ENCODE results near the gene SUSD1. TPM values are rescaled to one million over a fixed set of nuclear protein-coding genes. Genes with fewer than 3 reads are reported as not detected.

The SUSD1 gene
- total RNA-seq, 1 experiment from 2014 or later, result 7.9 TPM

DNA sequence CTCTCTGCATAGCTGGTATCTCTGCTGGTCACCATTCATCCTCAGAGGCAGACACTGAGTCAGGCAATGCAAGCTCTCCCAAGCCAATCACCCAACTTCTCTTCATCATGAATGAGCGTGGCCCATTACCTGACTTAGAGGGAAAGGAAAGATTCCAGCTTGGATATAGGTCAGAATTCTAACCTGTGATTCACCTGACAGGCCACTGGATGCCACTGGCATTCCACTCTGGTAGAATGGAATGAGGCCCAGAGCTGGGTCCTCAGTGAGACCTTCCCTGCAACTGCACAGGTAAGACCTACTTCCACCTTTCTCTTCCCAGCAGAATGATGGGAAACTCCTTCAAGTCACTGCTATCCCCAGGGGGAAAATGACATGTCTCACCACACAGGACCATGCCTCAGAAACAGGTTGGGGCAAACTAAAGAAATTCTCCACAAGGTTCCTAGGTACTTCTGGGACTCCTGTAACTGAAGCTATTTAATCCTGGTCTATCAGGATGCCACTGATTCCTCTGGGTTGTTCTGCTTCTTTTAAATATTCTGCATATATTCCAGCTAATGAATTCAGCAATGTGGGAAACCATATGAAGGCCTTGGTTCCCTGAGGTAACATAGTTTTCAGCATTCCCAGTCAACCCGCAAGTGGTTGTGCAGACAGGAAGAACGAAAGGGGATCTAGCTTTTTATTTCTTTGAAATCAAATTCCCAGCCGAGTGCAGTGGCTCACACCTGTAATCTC lies 62.0 kb downstream of the SUSD1 start:
- H3K9ac ChIP-seq (ENCODE audit: low read length), result peak overlapping the region; percentile 43
- POLR2A ChIA-PET, result interaction anchor here (1.0 to 1.7 kb wide), 3 partner anchors 220 to 266 kb away, joined by 3 to 6 read pairs (median 4); partner anchors contain the start of genes HSDL2 and PTBP3
- TF ChIP-seq, protein P1, sequence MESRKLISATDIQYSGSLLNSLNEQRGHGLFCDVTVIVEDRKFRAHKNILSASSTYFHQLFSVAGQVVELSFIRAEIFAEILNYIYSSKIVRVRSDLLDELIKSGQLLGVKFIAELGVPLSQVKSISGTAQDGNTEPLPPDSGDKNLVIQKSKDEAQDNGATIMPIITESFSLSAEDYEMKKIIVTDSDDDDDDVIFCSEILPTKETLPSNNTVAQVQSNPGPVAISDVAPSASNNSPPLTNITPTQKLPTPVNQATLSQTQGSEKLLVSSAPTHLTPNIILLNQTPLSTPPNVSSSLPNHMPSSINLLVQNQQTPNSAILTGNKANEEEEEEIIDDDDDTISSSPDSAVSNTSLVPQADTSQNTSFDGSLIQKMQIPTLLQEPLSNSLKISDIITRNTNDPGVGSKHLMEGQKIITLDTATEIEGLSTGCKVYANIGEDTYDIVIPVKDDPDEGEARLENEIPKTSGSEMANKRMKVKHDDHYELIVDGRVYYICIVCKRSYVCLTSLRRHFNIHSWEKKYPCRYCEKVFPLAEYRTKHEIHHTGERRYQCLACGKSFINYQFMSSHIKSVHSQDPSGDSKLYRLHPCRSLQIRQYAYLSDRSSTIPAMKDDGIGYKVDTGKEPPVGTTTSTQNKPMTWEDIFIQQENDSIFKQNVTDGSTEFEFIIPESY (IDR thresholded peaks at IDR 0.05; ENCODE audit: extremely low read depth, insufficient replicate concordance, low read length), result no peak
- TF ChIP-seq SIN3A (IDR thresholded peaks at IDR 0.05; ENCODE audit: low read depth), result no peak
- no peak for TF ChIP-seq SRF (IDR thresholded peaks at IDR 0.05; ENCODE audit: low read depth)
- peak; percentile 67; the same call in 1 of the 2 replicates for TF ChIP-seq CBX3 (IDR thresholded peaks at IDR 0.05; ENCODE audit: low read depth)
- TF ChIP-seq FOSL1 (IDR thresholded peaks at IDR 0.05; ENCODE audit: low read depth), result no peak; the same call in 1 of the 2 replicates
- TF ChIP-seq YY1 (IDR thresholded peaks at IDR 0.05; ENCODE audit: extremely low read depth, insufficient replicate concordance, low read depth, low read length), result peak; percentile 16
- peak; percentile 57 to 91 (median 80) for TF ChIP-seq CTCF (IDR thresholded peaks at IDR 0.05 in 2 of 3, conservative IDR thresholded peaks at IDR 0.05 in 1 of 3; ENCODE audit: borderline replicate concordance in 1 of 3, insufficient read depth in 1 of 3, low read depth in 2 of 3, low read length in 2 of 3)
- TF ChIP-seq TCF7L2 (IDR thresholded peaks at IDR 0.05; ENCODE audit: borderline replicate concordance, extremely low read depth, insufficient read depth, insufficient read length), result no peak
- TF ChIP-seq ELF1 (IDR thresholded peaks at IDR 0.05; ENCODE audit: borderline replicate concordance, low read depth), result no peak
- TF ChIP-seq MAX (IDR thresholded peaks at IDR 0.05), result no peak
- TF ChIP-seq CEBPB (IDR thresholded peaks at IDR 0.05; ENCODE audit: low read depth), result no peak; the same call in 1 of the 2 replicates
- peak; percentile 22; the same call in 1 of the 2 replicates for TF ChIP-seq POLR2AphosphoS5 (IDR thresholded peaks at IDR 0.05; ENCODE audit: low read depth, low read length)
- no peak for TF ChIP-seq EGR1 (IDR thresholded peaks at IDR 0.05; ENCODE audit: low read depth)
- TF ChIP-seq RAD21 (IDR thresholded peaks at IDR 0.05; ENCODE audit: low read depth), result peak; percentile 99
- TF ChIP-seq, protein P2, sequence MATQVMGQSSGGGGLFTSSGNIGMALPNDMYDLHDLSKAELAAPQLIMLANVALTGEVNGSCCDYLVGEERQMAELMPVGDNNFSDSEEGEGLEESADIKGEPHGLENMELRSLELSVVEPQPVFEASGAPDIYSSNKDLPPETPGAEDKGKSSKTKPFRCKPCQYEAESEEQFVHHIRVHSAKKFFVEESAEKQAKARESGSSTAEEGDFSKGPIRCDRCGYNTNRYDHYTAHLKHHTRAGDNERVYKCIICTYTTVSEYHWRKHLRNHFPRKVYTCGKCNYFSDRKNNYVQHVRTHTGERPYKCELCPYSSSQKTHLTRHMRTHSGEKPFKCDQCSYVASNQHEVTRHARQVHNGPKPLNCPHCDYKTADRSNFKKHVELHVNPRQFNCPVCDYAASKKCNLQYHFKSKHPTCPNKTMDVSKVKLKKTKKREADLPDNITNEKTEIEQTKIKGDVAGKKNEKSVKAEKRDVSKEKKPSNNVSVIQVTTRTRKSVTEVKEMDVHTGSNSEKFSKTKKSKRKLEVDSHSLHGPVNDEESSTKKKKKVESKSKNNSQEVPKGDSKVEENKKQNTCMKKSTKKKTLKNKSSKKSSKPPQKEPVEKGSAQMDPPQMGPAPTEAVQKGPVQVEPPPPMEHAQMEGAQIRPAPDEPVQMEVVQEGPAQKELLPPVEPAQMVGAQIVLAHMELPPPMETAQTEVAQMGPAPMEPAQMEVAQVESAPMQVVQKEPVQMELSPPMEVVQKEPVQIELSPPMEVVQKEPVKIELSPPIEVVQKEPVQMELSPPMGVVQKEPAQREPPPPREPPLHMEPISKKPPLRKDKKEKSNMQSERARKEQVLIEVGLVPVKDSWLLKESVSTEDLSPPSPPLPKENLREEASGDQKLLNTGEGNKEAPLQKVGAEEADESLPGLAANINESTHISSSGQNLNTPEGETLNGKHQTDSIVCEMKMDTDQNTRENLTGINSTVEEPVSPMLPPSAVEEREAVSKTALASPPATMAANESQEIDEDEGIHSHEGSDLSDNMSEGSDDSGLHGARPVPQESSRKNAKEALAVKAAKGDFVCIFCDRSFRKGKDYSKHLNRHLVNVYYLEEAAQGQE (IDR thresholded peaks at IDR 0.05; ENCODE audit: low read depth), result no peak
- TF ChIP-seq EZH2 (IDR thresholded peaks at IDR 0.05), result no peak
- TF ChIP-seq ZNF274 (IDR thresholded peaks at IDR 0.05; ENCODE audit: low read depth, low read length), result no peak
- no peak for TF ChIP-seq ZFX (IDR thresholded peaks at IDR 0.05)

More for the DNA sequence above, 62.0 kb downstream of the SUSD1 start:
- H3K4me2 ChIP-seq (ENCODE audit: low read length), result peak overlapping the region; percentile 59
- intact Hi-C loops (cut with micrococcal nuclease), result loop anchor here (1.0 to 2.0 kb wide), 4 partner anchors 220 to 680 kb away; partner anchors contain the start of gene PTBP3
- H3K9me3 ChIP-seq (ENCODE audit: control insufficient read depth in 1 of 2, insufficient read depth in 1 of 2, low read depth in 1 of 2, low read length in 2 of 2), result no peaks in the 10 kb centered on the region
- H3K4me1 ChIP-seq (ENCODE audit: control insufficient read depth in 1 of 2, insufficient read depth in 2 of 2, low read length in 2 of 2), result peaks cover 46 to 48% of the 10 kb centered on the region in 2 experiments
- no TSS peak for BruUV-seq (replicated peaks)
- H3K9me2 ChIP-seq (ENCODE audit: insufficient read depth), result no peaks in the 10 kb centered on the region
- H3K79me2 ChIP-seq (ENCODE audit: insufficient read depth, low read length), result no peaks in the 10 kb centered on the region
- H3K4me3 ChIP-seq (replicated peaks in 1 of 2; ENCODE audit: low read depth in 1 of 2, low read length in 2 of 2), result peak overlapping the region in 1 of 2 experiments; percentile 11; a peak in 1 of 4 replicates
- CTCF ChIA-PET, result interaction anchor here (0.6 to 4.0 kb wide), 24 partner anchors 11 to 790 kb away, joined by 3 to 57 read pairs (median 4); partner anchors contain the start of genes HSDL2, INIP and PTBP3
- H3K27me3 ChIP-seq (ENCODE audit: insufficient read depth, low read length), result no peaks in the 10 kb centered on the region
- no peaks in the 10 kb centered on the region for H4K20me1 ChIP-seq (ENCODE audit: insufficient read depth)
- DNase-seq (ENCODE audit: low read depth, low spot score) (peak; percentile 82), ATAC-seq (peak; percentile 91)
- no peaks in the 10 kb centered on the region for H3K36me3 ChIP-seq (ENCODE audit: control insufficient read depth in 1 of 2, insufficient read depth in 2 of 2, low read length in 2 of 2)
- H3K27ac ChIP-seq (ENCODE audit: low read depth, low read length), result peak overlapping the region; percentile 55
- no peak overlapping the region for H2AFZ ChIP-seq (ENCODE audit: low read depth, low read length, poor library complexity, severe bottlenecking)
- RAD21 ChIA-PET (ENCODE audit: low non-redundant PET in 1 of 2, low total read pairs in 2 of 2, uncharacterized antibody in 2 of 2, unreplicated experiment in 2 of 2), result interaction anchor here (0.6 to 2.4 kb wide), 12 partner anchors 15 to 707 kb away, joined by 3 to 15 read pairs (median 4); partner anchors contain the start of genes PTBP3 (in 2 of the 2) and HSDL2 (in 1 of the 2)

All from HCT116 (cell line).